ENCODE results near the gene ELL2. TPM values are rescaled to one million over a fixed set of nuclear protein-coding genes. Genes with fewer than 3 reads are reported as not detected.

ELL2 gene
- total and polyA plus RNA-seq, 2 of the 13 experiments (the other 11 are each of a cell fraction or from before 2014, with no cell fraction given), result 78.9 to 97.1 TPM

DNA sequence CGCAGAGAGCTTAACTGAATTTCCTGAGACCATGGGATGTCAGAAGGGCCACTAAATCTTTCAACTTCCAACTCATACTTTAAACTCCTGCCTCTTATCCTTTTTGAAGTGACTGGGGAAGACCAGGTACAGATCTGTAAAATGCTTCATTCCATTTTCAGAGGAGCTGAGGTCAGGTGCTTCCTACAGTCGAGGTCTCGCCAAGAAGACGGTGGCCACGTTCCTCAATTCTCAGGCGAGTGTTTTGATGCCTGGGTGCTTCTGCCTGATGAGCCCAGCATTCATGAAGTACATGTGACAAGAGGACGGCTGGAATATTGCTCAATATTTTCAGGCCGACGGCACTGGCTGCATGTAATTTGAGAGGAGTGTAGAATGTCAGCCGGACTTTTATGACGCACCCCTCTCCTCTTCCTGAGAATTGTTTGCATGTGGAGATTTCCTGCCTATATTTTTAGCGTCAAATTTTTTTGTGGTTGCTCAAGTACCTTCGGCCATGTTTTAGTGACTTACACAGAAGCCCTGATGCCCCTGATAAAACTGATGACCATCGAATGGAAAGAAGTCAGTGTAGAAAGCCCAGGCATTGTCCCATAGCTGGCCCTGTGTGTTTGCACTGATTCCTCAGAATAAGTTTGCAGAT is 100.3 kb downstream of the ELL2 start:
- peak overlapping the region; percentile 90 for H3K4me2 ChIP-seq (ENCODE audit: low read depth, low read length)
- no peaks in the 10 kb centered on the region for H3K9me3 ChIP-seq (ENCODE audit: low read length)
- no TSS peak for BruUV-seq (replicated peaks)
- H3K4me3 ChIP-seq (replicated peaks in 1 of 3; ENCODE audit: insufficient read depth in 1 of 3, low read depth in 2 of 3, low read length in 3 of 3), result peak overlapping the region; percentile 11 to 45 (median 41); a peak in 3 of 6 replicates
- peak overlapping the region; percentile 84 for H3K9ac ChIP-seq (ENCODE audit: insufficient read depth, low read depth, low read length)
- FAIRE-seq (peak; percentile 82), DNase-seq (ENCODE audit: low spot score) (peak; percentile 96), ATAC-seq (peak; percentile 18)
- no peak overlapping the region for H2AFZ ChIP-seq (ENCODE audit: low read length)
- H3K27me3 ChIP-seq (ENCODE audit: control insufficient read depth in 1 of 2, insufficient read depth in 2 of 2, low read length in 2 of 2), result no peaks in the 10 kb centered on the region
- H3K27ac ChIP-seq (ENCODE audit: extremely low read length, insufficient read depth, low read length), result peak overlapping the region; percentile 98
- no peaks in the 10 kb centered on the region for H3K36me3 ChIP-seq (replicated peaks in 1 of 2; ENCODE audit: control insufficient read depth in 1 of 2, insufficient read depth in 2 of 2, low read length in 2 of 2)
- WGBS (ENCODE audit: low lambda C conversion rate), result 12% methylated on average over 14 of the region's 14 CpGs
- ChIA-PET POLR2A (interaction anchor here (0.8 to 4.4 kb wide), 13 partner anchors 9 to 340 kb away, joined by 3 to 54 read pairs (median 8); partner anchors contain the start of genes ELL2 and GLRX), CTCF (ENCODE audit: low intra/inter-chr PET ratio, low total read pairs) (no interaction called here)
- intact Hi-C loops (cut with micrococcal nuclease; ENCODE audit: unreplicated experiment), result loop anchor here (5.0 kb wide), 2 partner anchors 46 to 326 kb away; no protein-coding TSS in a partner anchor
- H4K20me1 ChIP-seq (ENCODE audit: insufficient read depth, low read length), result no peaks in the 10 kb centered on the region
- peaks cover 98% of the 10 kb centered on the region for H3K4me1 ChIP-seq (ENCODE audit: insufficient read depth, low read length)
- peaks cover 14% of the 10 kb centered on the region for H3K79me2 ChIP-seq (ENCODE audit: insufficient read depth, low read length)
- in situ Hi-C loops (cut with HindIII; ENCODE audit: extremely low pct_ligation_motif_present, low pct_unique_long_range_greater_than_20kb), result loop anchor here (5.0 kb wide), 1 partner anchor 256 kb away; no protein-coding TSS in a partner anchor
- TF ChIP-seq, protein P1, sequence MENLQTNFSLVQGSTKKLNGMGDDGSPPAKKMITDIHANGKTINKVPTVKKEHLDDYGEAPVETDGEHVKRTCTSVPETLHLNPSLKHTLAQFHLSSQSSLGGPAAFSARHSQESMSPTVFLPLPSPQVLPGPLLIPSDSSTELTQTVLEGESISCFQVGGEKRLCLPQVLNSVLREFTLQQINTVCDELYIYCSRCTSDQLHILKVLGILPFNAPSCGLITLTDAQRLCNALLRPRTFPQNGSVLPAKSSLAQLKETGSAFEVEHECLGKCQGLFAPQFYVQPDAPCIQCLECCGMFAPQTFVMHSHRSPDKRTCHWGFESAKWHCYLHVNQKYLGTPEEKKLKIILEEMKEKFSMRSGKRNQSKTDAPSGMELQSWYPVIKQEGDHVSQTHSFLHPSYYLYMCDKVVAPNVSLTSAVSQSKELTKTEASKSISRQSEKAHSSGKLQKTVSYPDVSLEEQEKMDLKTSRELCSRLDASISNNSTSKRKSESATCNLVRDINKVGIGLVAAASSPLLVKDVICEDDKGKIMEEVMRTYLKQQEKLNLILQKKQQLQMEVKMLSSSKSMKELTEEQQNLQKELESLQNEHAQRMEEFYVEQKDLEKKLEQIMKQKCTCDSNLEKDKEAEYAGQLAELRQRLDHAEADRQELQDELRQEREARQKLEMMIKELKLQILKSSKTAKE (CRISPR knock-in tag; IDR thresholded peaks at IDR 0.05; ENCODE audit: borderline replicate concordance), result peak; percentile 27; the same call in 1 of the 2 replicates
- TF ChIP-seq TCF7L2 (IDR thresholded peaks at IDR 0.05; ENCODE audit: low read depth, low read length) (no peak), HDAC2 (CRISPR knock-in tag; IDR thresholded peaks at IDR 0.05) (peak; percentile 84), HES4 (CRISPR knock-in tag; IDR thresholded peaks at IDR 0.05; ENCODE audit: borderline replicate concordance) (no peak), ATF7-NPFF (CRISPR knock-in tag; IDR thresholded peaks at IDR 0.05; ENCODE audit: low read depth) (no peak), RXRB (CRISPR knock-in tag; IDR thresholded peaks at IDR 0.05; ENCODE audit: borderline replicate concordance) (peak; percentile 52), ASH2L (IDR thresholded peaks at IDR 0.05; ENCODE audit: insufficient read length, low read depth, low read length) (peak; percentile 31), SIN3A (IDR thresholded peaks at IDR 0.05; ENCODE audit: borderline replicate concordance, low read depth, low read length) (peak; percentile 53; the same call in 1 of the 2 replicates), FOXK1 (CRISPR knock-in tag; IDR thresholded peaks at IDR 0.05; ENCODE audit: borderline replicate concordance, low read depth) (peak; percentile 58; the same call in 1 of the 2 replicates), ZFP37 (CRISPR knock-in tag; IDR thresholded peaks at IDR 0.05; ENCODE audit: borderline replicate concordance) (peak; percentile 88), RFX3 (CRISPR knock-in tag; IDR thresholded peaks at IDR 0.05) (no peak)
- TF ChIP-seq, protein P2, sequence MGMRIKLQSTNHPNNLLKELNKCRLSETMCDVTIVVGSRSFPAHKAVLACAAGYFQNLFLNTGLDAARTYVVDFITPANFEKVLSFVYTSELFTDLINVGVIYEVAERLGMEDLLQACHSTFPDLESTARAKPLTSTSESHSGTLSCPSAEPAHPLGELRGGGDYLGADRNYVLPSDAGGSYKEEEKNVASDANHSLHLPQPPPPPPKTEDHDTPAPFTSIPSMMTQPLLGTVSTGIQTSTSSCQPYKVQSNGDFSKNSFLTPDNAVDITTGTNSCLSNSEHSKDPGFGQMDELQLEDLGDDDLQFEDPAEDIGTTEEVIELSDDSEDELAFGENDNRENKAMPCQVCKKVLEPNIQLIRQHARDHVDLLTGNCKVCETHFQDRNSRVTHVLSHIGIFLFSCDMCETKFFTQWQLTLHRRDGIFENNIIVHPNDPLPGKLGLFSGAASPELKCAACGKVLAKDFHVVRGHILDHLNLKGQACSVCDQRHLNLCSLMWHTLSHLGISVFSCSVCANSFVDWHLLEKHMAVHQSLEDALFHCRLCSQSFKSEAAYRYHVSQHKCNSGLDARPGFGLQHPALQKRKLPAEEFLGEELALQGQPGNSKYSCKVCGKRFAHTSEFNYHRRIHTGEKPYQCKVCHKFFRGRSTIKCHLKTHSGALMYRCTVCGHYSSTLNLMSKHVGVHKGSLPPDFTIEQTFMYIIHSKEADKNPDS (CRISPR knock-in tag; IDR thresholded peaks at IDR 0.05), result no peak
- TF ChIP-seq, protein P3, sequence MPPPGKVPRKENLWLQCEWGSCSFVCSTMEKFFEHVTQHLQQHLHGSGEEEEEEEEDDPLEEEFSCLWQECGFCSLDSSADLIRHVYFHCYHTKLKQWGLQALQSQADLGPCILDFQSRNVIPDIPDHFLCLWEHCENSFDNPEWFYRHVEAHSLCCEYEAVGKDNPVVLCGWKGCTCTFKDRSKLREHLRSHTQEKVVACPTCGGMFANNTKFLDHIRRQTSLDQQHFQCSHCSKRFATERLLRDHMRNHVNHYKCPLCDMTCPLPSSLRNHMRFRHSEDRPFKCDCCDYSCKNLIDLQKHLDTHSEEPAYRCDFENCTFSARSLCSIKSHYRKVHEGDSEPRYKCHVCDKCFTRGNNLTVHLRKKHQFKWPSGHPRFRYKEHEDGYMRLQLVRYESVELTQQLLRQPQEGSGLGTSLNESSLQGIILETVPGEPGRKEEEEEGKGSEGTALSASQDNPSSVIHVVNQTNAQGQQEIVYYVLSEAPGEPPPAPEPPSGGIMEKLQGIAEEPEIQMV (CRISPR knock-in tag; IDR thresholded peaks at IDR 0.05; ENCODE audit: low read depth), result no peak
- TF ChIP-seq, protein P4, sequence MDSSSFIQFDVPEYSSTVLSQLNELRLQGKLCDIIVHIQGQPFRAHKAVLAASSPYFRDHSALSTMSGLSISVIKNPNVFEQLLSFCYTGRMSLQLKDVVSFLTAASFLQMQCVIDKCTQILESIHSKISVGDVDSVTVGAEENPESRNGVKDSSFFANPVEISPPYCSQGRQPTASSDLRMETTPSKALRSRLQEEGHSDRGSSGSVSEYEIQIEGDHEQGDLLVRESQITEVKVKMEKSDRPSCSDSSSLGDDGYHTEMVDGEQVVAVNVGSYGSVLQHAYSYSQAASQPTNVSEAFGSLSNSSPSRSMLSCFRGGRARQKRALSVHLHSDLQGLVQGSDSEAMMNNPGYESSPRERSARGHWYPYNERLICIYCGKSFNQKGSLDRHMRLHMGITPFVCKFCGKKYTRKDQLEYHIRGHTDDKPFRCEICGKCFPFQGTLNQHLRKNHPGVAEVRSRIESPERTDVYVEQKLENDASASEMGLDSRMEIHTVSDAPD (CRISPR knock-in tag; IDR thresholded peaks at IDR 0.05), result no peak
- TF ChIP-seq, protein P5, sequence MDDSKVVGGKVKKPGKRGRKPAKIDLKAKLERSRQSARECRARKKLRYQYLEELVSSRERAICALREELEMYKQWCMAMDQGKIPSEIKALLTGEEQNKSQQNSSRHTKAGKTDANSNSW (CRISPR knock-in tag; IDR thresholded peaks at IDR 0.05; ENCODE audit: borderline replicate concordance), result no peak

All from HepG2 (cell line).